CD4-positive, alpha-beta T cell (primary cell): Measurements from ENCODE around the gene CENPI. TPM values are rescaled to one million over a fixed set of nuclear protein-coding genes. Genes with fewer than 3 reads are reported as not detected.

Experiments
- ATAC-seq: fragments of 200-7000 bp; cut with Tn5 transposase; one replicate; pipeline ENCODE4 v1.10.0; 2022; ENCODE audit warnings: mild to moderate bottlenecking; ENCODE audit not compliant: poor library complexity
- CTCF ChIA-PET: fragments of 350-600 bp; sonication (Branson Sonifier 250); formaldehyde crosslinking; loops from one replicate; lab custom pipeline; 2021; ENCODE audit warnings: antibody characterized with exemption, inconsistent platforms; lab: Charles Lee
- POLR2A ChIA-PET: fragments of 350-600 bp; sonication (Branson Sonifier 250); formaldehyde crosslinking; loops from one replicate; lab custom pipeline; 2021; ENCODE audit warnings: antibody characterized with exemption, inconsistent platforms; lab: Charles Lee
- DNase-seq, 14 experiments: peaks; one replicate each; pipeline ENCODE4 v3.0.0-alpha.2; 2013 to 2020; ENCODE audit warnings: mixed read lengths in 2 of 14
- H3K27ac ChIP-seq, 2 donors: one replicate each; pipeline versions ENCODE4 v1.5.1 to v1.7.0; 2013; ENCODE audit warnings: low read length in 2 of 2, low read depth in 1 of 2, mild to moderate bottlenecking in 1 of 2
- H3K27me3 ChIP-seq, 2 experiments: 1 replicate in 1 of 2; 2 replicates in 1 of 2; pipeline versions ENCODE4 v1.6.1 to v1.7.0; 2013; ENCODE audit warnings: low read length in 2 of 2, control low read depth in 1 of 2, mild to moderate bottlenecking in 1 of 2, moderate library complexity in 1 of 2; ENCODE audit not compliant: insufficient read depth in 2 of 2, control insufficient read depth in 1 of 2
- H3K36me3 ChIP-seq: one replicate; pipeline ENCODE4 v1.6.1; 2013; ENCODE audit warnings: low read length, control low read depth; ENCODE audit not compliant: insufficient read depth
- H3K4me1 ChIP-seq: one replicate; pipeline ENCODE4 v1.6.1; 2013; ENCODE audit warnings: low read length, control low read depth; ENCODE audit not compliant: insufficient read depth
- H3K4me3 ChIP-seq: one replicate; pipeline ENCODE4 v1.5.1; 2013; ENCODE audit warnings: mild to moderate bottlenecking, low read length, moderate library complexity
- H3K9me3 ChIP-seq, 2 experiments: 1 replicate in 1 of 2; 2 replicates in 1 of 2; pipeline versions ENCODE4 v1.6.1 to v1.7.0; 2013; ENCODE audit warnings: low read length in 2 of 2, mild to moderate bottlenecking in 2 of 2, control low read depth in 1 of 2, moderate library complexity in 1 of 2; ENCODE audit not compliant: control insufficient read depth in 1 of 2, insufficient read depth in 1 of 2
- H3K27ac Mint-ChIP-seq: one replicate; pipeline ENCODE4 v1.8.0; 2020; ENCODE audit warnings: mixed read lengths
- H3K27me3 Mint-ChIP-seq: one replicate; pipeline ENCODE4 v1.8.0; 2021; ENCODE audit warnings: mixed read lengths
- H3K36me3 Mint-ChIP-seq: one replicate; pipeline ENCODE4 v1.8.0; 2021; ENCODE audit warnings: low read depth, mixed read lengths
- H3K4me1 Mint-ChIP-seq: one replicate; pipeline ENCODE4 v1.8.0; 2021; ENCODE audit warnings: low read depth, mixed read lengths
- H3K4me3 Mint-ChIP-seq: one replicate; pipeline ENCODE4 v1.8.0; 2020; ENCODE audit warnings: mild to moderate bottlenecking, mixed read lengths
- H3K9me3 Mint-ChIP-seq: one replicate; pipeline ENCODE4 v1.8.0; 2020; ENCODE audit warnings: mixed read lengths
- intact Hi-C, 2 experiments: fragments of 100-400 bp; cut with DNase I in 1 of 2; cut with micrococcal nuclease in 1 of 2; formaldehyde crosslinking; loops; one replicate each; pipeline versions ENCODE4 v1.15.1 to v1.9.0; 2023 to 2025; cut with DNase I, micrococcal nuclease
- total RNA-seq, 174 experiments: library from RNA in 2 of 174; stranded (reverse) in 2 of 174; gene quantifications; one replicate each; pipeline ENCODE4 v1.2.3 and lab custom pipeline; 2021 to 2026
- TF ChIP-seq, protein P1 (sequence below): fragments of 200-600 bp; IDR thresholded peaks from one replicate; pipeline ENCODE4 v1.8.0; 2022; ENCODE audit warnings: antibody characterized with exemption, mild to moderate bottlenecking

The CENPI gene
- total RNA-seq, 2 experiments from 2014 or later, result 0.28 to 0.49 TPM

- Mint-ChIP-seq H3K27ac (no peak overlapping the region), H3K4me3 (no peak overlapping the region), H3K36me3 (no peaks in the 10 kb centered on the region), H3K9me3 (no peaks in the 10 kb centered on the region), H3K4me1 (no peaks in the 10 kb centered on the region), H3K27me3 (peaks cover 24% of the 10 kb centered on the region)
- POLR2A ChIA-PET, result no interaction called here
- no peak overlapping the region for H3K27ac ChIP-seq
- peaks cover 4 to 18% of the 10 kb centered on the region in 2 experiments for H3K27me3 ChIP-seq
- peaks cover 5% of the 10 kb centered on the region for H3K4me1 ChIP-seq
- no peak overlapping the region for H3K4me3 ChIP-seq
- H3K9me3 ChIP-seq, result no peaks in the 10 kb centered on the region
- intact Hi-C loops, result no loop called here
- CTCF ChIA-PET, result no interaction called here
- H3K36me3 ChIP-seq, result no peaks in the 10 kb centered on the region
- ATAC-seq, result no peak
- TF ChIP-seq, protein P1, sequence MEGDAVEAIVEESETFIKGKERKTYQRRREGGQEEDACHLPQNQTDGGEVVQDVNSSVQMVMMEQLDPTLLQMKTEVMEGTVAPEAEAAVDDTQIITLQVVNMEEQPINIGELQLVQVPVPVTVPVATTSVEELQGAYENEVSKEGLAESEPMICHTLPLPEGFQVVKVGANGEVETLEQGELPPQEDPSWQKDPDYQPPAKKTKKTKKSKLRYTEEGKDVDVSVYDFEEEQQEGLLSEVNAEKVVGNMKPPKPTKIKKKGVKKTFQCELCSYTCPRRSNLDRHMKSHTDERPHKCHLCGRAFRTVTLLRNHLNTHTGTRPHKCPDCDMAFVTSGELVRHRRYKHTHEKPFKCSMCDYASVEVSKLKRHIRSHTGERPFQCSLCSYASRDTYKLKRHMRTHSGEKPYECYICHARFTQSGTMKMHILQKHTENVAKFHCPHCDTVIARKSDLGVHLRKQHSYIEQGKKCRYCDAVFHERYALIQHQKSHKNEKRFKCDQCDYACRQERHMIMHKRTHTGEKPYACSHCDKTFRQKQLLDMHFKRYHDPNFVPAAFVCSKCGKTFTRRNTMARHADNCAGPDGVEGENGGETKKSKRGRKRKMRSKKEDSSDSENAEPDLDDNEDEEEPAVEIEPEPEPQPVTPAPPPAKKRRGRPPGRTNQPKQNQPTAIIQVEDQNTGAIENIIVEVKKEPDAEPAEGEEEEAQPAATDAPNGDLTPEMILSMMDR, result no peak
- DNase-seq, result no peak
These were observed 18.2 kb upstream of the CENPI start for GRCh38 chrX:101079736-101080270.

DNA sequence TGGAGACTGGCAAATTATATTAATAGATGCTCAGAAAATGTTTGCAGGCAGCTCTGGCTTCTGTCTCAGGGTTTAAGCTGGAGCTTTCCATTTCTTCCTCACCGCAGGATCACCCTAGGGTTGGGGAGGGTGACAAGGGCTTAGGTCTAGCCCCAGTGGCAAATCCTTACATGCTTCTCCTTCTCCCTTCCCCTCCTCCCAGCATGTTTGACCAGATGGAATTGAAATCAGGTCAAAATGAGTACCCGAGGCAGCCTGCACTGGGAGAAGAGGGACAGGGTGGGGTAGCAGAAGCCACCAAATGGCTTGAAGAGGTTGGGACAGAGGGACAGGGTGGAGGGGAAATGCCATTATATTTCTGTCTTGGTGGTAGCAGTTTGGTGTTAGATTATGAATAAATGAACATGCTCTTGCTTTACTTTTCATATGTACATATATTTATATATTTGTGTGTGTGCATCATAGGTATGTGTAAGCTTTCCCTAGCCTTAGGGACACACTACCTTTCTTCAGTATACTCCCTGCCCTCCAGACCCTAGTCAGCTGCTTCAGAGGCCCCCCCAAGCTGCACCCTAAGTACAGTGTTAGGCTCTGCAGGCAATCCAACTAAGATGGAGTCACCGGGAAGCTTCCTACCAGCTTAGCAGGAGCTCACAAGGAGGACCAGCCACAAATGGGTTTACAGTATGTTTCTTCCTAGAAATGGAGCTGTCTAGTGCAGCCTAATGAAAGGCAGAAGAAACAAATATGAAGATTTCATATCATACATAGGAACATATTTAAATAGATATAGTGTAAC lies 17.5 kb upstream of the CENPI start:
- Mint-ChIP-seq H3K36me3 (no peaks in the 10 kb centered on the region), H3K4me3 (no peak overlapping the region), H3K27ac (no peak overlapping the region), H3K9me3 (no peaks in the 10 kb centered on the region), H3K27me3 (peaks cover 24% of the 10 kb centered on the region), H3K4me1 (no peaks in the 10 kb centered on the region)
- intact Hi-C loops, result no loop called here
- H3K27ac ChIP-seq, result no peak overlapping the region
- H3K4me1 ChIP-seq, result peaks cover 5% of the 10 kb centered on the region
- H3K27me3 ChIP-seq, result peaks cover 4 to 18% of the 10 kb centered on the region in 2 experiments
- ChIA-PET CTCF (no interaction called here), POLR2A (interaction anchor here (0.9 kb wide), 1 partner anchor 17 kb away, joined by 3 read pairs; the partner anchor contains the start of gene CENPI)
- no peak overlapping the region for H3K4me3 ChIP-seq
- no peak for ATAC-seq
- no peaks in the 10 kb centered on the region for H3K36me3 ChIP-seq
- TF ChIP-seq, protein P1, result no peak
- DNase-seq, result no peak
- H3K9me3 ChIP-seq, result no peaks in the 10 kb centered on the region

DNA sequence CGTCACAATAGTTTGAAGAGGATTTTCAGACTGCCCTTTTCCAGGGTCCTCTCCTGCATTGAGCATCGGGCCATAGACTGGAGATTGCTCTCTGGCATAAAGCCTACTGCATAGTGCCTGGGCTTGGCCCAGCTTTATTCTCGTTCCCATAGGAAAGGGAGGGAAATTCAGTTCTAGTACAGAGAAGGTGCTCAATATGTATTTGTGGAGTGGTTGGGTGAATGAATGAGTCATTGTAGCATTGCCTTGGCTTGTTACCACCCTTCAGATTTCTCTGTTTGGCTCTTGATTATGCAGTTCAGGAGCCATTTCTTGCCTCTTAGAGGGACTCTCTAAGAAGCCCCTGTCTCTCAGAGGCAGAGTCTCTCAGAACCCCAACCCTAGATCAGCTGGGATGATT lies 16.8 kb upstream of the CENPI start:
- H3K9me3 ChIP-seq, result no peaks in the 10 kb centered on the region
- H3K9me3 Mint-ChIP-seq, result no peaks in the 10 kb centered on the region
- no peaks in the 10 kb centered on the region for H3K36me3 Mint-ChIP-seq
- no peaks in the 10 kb centered on the region for H3K4me1 Mint-ChIP-seq
- no peak overlapping the region for H3K27ac ChIP-seq
- TF ChIP-seq, protein P1, result no peak
- peaks cover 24% of the 10 kb centered on the region for H3K27me3 Mint-ChIP-seq
- ChIA-PET POLR2A (no interaction called here), CTCF (no interaction called here)
- H3K4me1 ChIP-seq, result peaks cover 5% of the 10 kb centered on the region
- no peak overlapping the region for H3K4me3 ChIP-seq
- no peak overlapping the region for H3K4me3 Mint-ChIP-seq
- intact Hi-C loops, result no loop called here
- H3K36me3 ChIP-seq, result no peaks in the 10 kb centered on the region
- no peak overlapping the region for H3K27ac Mint-ChIP-seq
- H3K27me3 ChIP-seq, result peaks cover 4 to 18% of the 10 kb centered on the region in 2 experiments
- no peak for DNase-seq
- no peak for ATAC-seq
